HG03139 (cell line): Measurements from ENCODE around the gene CACNG8.

Source experiments
- ATAC-seq: cut with Tn5 transposase; IDR thresholded peaks from one replicate; pipeline ENCODE4 v1.9.1; 2021; ENCODE audit not compliant: unreplicated experiment

The CACNG8 gene

DNA sequence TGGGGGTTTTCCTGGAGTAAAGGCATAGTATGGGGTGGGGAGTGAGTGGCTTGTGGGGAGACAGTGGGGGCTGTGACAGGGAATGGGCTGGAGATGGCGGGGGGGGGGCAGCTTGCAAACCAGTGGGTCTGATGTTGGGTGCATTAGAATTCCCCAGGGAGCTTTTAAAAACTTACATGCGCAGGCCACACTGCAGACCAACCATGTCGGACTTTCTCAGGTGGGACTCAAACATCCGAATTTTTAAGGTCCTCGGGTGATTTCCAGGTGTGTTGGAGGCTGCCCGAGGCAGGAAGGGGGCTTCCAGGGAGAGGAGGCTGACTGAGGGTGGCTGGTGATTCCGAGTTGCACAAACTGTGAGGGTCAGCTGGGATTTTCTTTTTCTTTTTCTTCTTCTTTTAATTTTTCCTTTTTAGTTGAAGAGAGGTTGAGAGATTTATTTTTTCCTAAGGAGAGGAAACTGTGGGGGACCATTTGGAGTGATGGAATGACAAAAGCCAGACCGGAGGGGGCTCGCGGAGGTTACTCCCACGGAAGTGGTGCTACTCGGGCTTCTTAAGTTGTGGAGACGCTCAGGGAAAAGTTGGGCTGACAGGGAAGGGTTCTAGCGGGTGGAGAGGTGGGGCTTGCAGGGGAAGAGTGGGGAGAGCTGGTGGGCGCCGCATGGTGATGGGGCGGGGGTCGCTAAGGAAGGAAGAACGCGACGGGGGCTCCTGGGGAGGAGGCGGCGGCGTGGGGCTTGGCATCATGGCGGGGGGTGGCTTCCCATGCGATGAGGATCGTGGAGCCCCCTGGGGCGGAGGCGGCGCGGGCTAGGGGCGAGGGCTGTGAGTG, 997 bp upstream of the CACNG8 start:
- no peak for ATAC-seq

DNA sequence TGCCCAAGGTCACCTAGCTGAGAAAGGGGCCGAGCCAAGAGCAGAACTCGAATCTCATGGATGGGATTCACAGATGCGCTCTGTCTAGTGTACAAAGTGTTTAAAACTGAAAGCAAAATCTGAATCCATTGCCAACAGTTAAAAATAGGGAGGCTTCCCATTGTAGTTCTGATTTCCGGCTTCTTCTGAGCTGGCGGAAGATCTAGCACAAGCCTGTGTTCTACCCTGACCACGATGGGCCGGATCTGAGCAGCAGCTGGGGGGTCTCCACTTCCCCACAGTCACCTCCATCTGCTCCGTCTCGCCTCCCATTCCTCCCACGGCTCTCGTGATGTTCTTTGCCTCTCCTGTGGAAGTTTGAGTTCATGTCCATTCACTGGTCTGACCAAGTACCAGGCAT, 2.4 kb downstream of the CACNG8 start:
- no peak for ATAC-seq

DNA sequence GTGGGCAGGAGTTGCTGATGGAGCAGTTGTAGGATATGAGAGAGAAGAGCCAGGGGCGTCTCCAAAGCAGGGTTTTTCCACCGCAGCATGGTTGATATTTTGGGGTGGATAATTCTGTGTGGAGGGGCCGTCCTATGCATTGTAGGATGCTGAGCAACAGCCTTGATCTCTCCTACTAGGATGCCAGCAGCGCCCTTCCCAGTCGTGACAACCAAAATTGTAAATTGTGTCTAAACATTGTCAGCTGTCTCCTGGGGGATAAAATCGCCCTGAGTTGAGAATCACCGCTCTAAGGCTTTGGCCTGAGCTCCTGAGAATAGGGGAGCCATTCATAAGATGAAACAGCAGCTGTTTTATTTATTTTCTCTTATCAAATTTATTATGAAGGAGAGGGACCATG, 4.2 kb downstream of the CACNG8 start:
- no peak for ATAC-seq

DNA sequence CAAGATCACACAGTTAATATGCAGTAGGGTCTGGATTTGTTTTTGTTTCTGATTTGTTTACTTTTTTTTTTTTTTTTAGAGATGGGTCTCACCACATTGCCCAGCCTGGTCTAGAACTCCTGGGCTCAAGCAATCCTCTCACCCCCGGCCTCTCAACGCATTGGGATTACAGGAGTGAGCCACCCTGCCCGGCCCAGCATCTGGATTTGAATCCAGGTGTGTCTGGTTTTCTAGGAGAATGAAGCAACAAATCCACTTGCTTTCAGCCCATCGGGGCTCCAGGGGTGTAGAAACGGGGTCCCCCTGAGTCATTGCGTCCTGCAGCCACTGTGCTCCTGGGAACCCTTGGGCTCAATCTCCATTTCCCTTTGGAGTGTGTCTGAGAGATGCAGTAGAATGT, 6.6 kb downstream of the CACNG8 start:
- no peak for ATAC-seq

DNA sequence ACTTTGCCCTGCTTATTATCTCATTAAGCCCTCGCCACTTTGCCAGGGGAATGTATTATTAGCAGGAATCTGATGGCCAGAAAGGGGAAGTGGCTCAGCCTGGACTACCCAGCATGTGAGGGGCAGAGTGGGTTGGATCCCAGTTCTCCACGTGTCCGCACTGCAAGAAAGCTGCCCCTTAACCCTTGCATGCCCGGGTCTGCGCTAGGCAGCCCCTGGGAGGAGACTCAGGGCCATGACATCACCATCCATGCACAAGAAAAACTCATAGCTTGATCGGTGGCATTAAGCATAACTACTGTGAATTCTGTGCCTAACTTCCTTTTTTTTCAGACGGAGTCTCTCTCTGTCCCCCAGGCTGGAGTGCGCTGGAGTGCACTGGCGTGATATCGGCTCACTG, 8.9 kb downstream of the CACNG8 start:
- ATAC-seq = no peak

DNA sequence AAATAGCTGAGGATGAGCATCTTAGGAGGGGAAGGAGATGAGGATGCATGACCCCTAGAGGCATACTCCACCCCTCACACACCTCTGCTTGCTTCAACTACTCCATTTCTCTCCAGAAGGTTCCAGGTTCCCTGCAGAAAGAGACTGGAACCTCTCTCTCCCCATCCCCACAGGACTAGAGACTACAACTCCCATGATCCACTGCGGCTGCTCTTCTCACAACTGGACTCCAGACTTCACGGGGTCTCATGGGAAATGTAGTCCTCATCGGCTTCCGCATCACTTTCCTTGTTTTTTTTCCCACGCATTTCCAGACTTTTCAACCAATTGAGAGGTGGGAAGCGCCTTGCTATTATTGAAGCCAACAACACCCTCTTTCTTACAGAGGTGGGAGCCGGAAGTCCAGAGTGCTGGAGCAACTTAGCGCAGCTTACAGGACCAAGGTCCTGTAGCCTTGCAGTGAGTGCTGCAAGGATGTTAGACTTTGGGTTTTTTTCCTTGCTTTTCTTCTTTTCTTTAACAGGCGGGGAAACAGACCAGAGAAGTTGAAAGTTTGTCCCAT, 14.8 kb downstream of the CACNG8 start:
- no peak for ATAC-seq

DNA sequence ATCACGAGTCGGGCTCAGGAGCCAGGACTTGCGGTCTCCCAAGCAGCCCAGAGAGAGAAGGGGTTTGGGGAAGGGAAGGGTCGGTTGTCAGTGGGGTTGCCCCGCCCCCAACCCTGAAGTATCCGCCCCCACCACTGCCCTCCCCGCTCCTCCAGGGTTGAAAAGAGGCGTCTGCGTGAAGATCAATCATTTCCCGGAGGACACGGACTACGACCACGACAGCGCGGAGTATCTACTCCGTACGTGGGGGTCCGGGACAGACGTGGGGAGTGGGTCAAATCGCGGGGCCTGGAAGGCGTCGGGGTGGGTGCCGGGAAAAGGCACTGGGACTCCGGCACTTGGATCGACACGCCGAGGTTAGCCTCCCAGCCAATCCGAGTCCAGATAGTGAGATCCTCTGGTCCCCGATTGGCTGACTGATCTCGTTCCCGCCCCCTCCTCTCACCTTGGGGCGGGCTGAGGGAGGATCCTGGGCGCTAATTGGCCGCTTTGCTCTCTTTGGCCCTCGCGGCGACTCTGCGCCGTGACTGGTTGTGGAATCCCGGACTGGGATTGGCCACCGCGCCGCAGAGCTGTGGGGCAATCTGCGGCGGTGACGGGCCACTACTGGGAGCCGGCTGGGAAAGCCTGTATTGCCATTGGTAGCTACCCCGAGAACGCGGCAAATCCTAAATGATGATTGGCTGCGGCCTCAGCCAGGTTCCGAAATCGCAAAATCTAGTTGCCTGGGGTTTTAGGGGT, 15.4 kb downstream of the CACNG8 start:
- no peak for ATAC-seq

DNA sequence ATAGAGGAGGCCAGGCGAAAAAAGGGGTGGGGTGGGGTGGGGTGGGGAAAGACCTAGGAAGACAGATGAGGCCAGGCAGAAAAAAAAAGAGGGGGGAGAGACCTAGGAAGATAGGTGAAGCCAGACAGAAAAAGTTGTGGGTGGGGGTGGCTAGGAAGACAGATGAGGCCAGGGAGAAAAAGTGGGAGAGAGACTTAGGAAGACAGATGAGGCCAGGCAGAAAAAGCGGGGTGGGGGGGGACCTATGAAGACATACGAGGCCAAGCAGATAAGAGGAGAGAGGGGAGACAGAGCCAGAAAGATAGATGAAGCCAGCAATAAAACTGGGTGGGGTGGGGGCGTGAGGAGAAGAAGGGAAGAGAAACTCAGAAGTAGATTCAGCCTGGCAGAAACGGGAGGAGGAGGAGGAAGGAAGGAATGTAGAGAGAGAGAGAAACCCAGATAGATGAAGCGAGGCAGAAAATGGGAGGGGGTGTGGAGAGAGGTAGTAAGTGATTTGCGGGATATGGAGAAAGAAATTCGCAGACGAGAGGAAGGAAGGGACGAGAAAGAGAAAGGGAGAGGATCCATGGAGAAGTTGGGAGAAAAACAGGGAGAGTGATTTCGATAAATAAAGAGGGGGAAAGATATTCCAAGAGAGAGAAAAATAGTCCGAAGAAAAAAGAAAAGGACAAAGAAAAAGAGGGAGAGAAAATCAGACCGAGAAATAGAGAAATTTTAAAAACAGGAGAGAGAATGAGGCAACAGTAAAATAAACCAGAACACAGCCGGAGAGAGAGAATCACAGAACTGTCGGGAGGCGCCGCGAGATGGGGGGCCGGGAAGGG, 16.5 kb downstream of the CACNG8 start:
- ATAC-seq = no peak

DNA sequence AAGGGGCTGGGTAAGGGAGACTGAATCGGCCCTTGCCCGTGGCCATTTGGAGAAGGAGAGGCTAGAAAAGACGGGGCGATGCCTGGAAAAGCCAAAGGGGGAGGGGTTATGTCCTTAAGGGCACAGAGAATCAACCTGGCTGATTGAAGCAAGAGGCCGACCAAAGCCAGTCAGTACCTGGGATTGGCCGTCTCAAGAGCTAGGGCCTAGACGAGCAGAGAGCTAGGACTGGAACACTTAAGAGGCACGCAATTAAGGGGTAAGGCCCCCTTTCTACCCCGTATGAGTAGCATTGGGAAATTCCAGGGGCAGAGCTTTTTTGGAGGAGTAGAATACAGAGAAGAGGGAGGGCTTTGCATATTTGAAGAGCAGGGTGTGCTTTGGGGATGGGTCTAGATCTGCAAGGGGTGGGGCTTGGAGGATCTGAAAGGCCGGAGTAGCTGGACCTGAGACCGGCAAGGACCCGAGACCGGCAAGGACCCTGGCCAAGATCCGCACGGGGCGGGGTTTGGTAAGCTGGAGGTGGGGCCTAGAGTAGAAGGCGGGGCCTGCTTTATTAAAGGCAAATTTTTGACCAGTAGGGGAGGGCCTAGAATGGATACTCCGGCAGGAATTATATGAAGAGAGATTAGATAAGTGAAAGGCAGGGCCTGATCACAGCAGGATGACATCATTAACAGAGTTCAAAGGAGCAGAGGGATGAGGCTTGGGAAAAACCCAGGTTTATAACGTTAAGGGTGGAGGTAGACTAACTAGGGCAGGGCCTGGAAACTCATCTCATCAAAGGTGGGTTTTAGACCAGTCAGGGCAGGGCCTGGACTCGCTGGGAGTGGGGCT, 18.0 kb downstream of the CACNG8 start:
- no peak for ATAC-seq

DNA sequence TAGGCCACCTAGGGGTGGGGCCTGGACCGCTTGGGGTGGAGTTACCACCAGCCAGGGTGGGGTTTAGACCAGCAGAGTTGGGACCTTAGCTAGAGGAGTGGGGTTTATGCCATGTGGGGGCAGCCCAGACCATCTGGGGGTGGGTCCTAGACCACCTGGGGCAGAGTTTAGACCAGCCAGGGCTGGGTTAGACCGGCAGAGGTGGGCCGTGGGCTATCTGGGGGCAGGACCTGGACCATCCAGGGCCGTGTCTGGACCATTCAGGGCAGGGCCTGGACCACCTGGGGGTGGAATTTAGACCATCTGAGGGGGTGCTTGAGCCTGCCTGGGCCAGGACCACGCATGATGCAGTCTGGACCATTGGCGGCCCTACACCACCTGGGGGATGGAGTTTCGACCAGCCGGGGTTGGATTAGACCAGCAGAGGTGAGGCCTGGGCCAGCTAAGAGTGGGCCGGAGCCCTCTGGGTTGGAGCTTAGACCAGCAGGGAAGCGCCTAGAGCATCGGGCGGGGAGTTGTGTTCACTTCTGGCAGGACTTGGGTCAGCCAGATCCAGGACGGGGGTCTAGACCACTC, 18.7 kb downstream of the CACNG8 start:
- ATAC-seq = no peak

DNA sequence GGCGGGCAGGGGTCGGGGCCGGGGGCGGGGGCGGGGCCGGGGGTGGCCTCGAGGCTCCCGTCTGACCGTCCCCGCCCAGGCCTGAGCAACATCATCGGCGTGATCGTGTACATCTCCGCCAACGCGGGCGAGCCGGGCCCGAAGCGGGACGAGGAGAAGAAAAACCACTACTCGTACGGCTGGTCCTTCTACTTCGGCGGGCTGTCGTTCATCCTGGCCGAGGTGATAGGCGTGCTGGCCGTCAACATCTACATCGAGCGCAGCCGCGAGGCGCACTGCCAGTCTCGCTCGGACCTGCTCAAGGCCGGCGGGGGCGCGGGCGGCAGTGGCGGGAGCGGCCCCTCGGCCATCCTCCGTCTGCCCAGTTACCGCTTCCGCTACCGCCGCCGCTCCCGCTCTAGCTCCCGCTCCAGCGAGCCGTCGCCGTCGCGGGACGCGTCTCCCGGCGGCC, 19.3 kb downstream of the CACNG8 start:
- ATAC-seq = no peak

DNA sequence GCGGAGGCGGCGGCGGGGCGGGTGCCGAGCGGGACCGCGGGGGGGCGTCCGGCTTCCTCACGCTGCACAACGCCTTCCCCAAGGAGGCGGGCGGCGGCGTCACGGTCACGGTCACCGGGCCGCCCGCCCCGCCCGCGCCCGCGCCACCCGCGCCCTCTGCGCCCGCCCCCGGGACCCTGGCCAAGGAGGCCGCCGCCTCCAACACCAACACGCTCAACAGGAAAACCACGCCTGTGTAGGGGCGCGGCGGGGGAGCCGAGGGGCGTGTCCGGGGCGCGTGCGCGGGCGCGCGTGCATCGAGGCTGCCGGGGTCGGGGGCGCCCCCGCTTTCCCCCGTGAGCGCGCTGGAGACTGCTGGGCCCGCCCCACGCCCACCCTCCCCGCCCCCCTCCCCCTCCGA, 19.9 kb downstream of the CACNG8 start:
- no peak for ATAC-seq

DNA sequence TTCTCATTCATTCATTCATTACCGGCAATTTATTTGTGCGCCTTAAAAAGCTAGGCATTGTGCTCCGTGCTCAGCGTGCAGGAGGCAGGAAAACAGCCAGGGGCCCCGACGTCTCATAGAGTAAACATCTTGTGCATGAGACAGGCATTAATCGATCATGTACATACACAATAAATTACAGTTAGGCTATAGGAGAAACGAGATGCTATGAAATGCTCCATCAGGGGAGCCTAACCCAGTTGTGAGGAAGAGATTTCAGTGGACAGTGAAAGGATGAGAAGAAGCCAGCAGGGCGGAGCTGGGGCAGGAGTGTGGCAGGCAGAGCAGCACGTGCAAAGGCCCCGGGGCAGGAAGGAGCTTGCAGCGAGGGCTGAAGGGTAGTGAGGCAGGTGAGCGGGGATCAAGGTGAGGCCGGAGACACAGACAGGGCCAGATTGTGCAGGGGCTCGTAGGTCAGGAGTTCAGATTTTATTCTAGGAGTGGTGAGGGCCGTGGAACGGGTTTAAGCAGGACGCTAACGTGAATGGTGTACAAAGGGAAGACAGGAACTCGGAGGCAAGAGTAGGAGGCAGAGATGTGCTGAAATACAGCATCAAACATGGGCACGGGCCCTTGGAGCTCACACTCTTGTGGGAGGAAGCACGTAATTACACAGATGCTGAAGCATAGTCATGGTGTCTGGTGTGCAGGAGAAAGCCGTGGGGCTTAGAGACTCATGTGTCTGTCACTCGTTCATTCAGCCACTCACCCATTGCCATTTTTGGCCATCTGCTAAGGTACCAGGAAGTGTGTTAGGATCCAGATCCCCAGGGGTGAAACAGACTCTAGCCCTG, 20.9 kb downstream of the CACNG8 start:
- ATAC-seq = no peak

DNA sequence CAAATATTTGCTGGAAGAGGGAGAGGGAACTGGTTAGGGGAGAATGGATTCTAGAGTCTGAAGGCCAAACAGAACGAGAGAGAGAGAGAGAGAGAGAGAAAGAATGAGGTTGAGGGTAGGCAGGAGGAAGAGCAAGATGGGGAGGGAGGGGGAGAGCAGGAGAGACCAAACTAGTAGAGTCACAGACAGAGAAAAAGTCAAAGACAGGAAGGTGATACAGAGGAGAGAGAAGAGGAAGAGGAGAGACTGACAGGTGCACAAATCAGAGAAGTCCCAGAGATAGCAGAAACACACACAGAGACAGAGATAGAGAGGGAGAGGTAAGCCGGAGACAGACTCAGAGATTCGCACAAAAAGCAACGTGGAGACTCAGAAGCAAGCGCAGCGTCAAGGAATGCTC, 23.1 kb downstream of the CACNG8 start:
- no peak for ATAC-seq

DNA sequence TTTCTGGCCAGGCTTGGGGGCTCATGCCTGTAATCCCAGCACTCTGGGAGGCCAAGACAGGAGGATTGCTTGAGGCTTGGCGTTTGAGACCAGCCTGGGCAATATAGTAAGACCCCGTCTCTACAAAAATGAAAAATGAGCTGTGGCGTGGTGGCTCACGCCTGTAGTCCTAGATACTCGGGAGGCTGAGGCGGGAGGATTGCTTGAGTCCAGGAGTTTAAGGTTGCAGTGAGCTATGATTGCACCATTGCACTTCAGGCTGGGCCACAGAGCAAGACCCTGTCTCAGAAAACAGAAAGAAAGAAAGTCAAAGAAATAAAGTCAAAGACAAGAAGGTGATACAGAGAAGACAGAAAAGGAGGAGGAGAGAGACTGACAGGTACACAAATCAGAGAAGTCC, 26.2 kb downstream of the CACNG8 start:
- no peak for ATAC-seq

DNA sequence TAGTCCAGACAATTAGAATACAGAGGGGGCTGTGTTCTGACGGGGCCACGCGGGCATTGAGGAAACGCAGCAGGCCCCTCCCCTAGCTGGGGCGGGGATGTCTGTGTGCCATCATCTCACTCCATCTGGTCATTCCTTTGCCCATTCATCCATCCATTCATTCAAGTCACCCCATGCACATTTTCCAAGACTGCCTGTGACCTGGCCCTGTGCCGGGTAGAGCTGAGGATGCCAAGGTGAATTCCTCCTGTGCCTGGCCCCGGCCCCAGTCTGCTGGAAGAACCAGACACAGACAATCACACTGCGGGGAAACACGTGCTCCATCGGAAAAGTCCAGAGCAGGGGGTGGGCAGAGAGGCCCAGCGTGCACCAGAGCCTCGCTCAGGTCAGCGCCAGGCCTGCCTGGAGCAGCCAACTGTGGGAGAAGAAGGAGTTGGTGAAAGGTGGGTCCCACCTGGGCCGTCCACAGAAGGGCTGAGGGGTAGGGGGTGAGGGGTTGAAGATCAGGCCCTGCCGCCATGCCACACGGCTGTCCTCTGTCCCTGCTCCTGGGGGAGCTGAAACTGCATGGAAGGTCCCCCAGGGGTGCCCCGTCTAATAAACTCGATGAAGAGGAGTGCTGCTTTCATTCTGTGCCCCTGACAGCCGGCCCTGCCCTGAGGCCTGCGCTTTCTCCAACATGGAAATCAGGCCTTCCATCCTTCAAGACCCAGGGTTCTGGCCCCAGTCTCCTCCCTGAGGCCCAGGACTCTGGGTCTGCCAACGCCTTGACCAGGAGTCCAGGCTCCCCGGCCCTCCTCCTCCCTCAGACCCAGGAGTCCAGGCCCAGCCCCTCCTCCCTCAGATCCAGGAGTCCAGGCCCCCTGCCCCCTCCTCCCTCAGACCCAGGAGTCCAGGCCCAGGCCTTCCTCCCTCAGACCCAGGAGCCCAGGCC, 27.1 kb downstream of the CACNG8 start:
- ATAC-seq = no peak

DNA sequence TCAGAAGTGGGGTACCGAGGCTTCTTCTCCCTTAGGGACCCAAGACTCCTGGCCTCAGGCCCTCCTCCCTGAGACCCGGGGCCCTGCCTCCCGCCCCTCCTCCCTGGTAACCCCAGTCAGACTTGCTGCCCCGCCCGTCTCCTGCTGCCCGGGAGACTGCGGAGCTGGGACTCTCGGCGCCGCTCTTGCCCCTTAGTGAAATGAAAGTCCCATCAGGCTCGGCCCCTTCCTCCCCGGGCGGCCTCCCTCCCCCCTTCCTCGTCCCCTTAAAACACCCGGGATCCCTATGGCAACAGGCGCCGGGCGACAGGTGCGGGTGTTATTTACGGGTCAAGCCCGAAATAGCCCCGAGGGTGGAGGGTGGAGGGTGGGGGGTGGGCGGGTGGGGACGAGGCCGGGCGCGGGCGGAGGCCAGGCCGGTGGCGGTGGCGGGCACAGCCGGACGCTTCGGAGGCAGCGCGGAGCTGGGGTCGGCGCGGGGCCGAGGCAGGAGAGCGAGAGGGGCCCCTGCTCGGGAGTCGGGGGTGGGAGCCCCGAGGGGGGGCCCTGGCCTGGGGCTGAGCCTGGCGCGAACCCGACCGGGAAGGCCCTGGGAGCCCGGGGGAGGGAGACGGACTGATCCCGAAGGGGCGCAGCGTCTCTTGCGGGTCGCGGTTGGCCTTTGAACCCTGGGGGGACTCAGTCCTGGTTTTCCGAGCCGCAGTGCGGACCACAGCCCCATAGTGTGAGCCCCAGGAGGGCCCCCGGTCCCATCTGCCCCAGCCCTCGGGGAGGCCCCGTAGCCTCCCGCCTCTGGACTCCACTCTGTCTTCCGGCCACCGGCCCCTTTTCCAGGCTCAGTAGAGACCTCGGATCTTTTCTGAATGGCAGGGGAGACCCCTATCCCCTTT, 28.7 kb downstream of the CACNG8 start, which contains the start of gene CACNG6:
Gene CACNG6, plus strand, starts transcription at position 414 of the 890 bp plus-strand sequence. CDS start 1,241 bp downstream, outside the sequence.
- no peak for ATAC-seq
